Putamen (tissue), 1 donor: ENCODE data around the gene NECTIN3.

ENCODE experiments used
- DNase-seq: peaks from one replicate; pipeline ENCODE4 v3.0.0-alpha.2; 2016; ENCODE audit warnings: low spot score

NECTIN3 gene

GRCh38 chr3:111084911-111085310 lies 13.3 kb downstream of the NECTIN3 start:
- no peak for DNase-seq

GRCh38 chr3:111087924-111088469 lies 16.4 kb downstream of the NECTIN3 start:
- DNase-seq: no peak

- no peak for DNase-seq
These were observed 25.0 kb downstream of the NECTIN3 start for GRCh38 chr3:111096487-111097209.

- DNase-seq: no peak
These were observed 32.2 kb downstream of the NECTIN3 start for GRCh38 chr3:111103807-111104206.

GRCh38 chr3:111106993-111107661 lies 35.5 kb downstream of the NECTIN3 start:
- DNase-seq: no peak

- no peak for DNase-seq
These were observed 36.0 kb downstream of the NECTIN3 start for GRCh38 chr3:111107662-111108035.

DNA sequence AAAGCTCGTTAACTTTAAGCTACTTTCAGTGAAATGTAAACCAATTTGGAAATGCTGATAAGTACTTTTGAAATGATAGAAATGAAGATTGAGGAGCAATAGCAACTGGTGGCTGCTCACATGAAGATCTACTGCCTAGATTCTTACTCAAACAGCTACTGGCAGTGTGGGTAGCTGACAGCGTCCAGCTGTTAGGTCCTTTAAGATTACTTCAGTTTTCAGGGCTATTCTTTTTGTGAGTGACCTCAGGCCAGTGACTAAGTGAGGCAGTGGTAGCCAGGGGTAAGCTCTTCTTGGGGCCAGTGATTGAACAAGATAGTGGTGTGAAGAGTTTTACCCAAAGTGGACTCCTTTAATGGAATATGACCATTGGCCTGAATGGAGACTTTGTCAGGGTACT lies 41.3 kb downstream of the NECTIN3 start:
- no peak for DNase-seq

- no peak for DNase-seq
These were observed 57.3 kb downstream of the NECTIN3 start for GRCh38 chr3:111128884-111129283.

GRCh38 chr3:111130827-111131226 lies 59.2 kb downstream of the NECTIN3 start:
- no peak for DNase-seq

GRCh38 chr3:111134302-111134701 lies 62.7 kb downstream of the NECTIN3 start:
- DNase-seq: no peak

DNA sequence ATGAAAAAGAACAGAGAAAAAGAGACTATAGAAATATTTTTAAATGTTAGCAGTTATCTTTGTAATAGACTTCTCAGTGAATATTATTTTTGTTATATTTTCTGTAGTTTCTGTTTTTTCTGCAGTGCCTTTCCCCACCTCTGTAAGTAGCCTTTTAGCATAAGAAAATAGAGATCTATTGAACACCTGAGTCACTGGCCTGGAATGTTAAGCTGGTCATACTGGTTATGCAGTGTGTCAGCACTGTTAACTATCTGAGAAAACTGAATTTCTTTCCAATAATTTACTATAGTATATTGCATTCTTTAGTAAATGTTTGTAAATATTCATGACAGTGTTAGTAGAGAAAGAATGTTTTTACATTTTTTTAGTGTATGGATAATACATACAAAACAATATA lies 79.8 kb downstream of the NECTIN3 start:
- no peak for DNase-seq

- no peak for DNase-seq
These were observed 80.9 kb downstream of the NECTIN3 start for GRCh38 chr3:111152496-111152895.

GRCh38 chr3:111156517-111156916 lies 84.9 kb downstream of the NECTIN3 start:
- DNase-seq: no peak

GRCh38 chr3:111159391-111159790 lies 87.8 kb downstream of the NECTIN3 start:
- no peak for DNase-seq

GRCh38 chr3:111164621-111165020 lies 93.0 kb downstream of the NECTIN3 start:
- no peak for DNase-seq

DNA sequence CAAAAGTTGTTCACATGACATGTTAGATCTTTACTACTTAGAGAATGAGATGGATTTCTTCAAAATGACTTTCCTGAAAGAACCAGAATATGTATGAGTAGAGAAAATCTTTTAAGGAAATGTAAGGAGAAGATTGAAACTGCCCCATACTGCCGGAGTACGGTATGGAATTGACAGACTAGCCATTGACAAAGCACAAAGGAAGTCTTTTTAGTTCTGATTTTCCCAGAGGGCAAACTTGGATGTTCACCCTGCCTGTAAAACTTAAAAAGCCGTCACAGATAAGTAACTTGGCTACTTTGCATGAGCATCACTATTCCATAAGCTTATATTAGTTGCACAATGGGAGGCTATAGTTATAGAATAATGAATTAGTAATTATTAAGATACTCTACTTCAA lies 93.8 kb downstream of the NECTIN3 start:
- no peak for DNase-seq

GRCh38 chr3:111173328-111173900 lies 101.8 kb downstream of the NECTIN3 start:
- DNase-seq: no peak

DNA sequence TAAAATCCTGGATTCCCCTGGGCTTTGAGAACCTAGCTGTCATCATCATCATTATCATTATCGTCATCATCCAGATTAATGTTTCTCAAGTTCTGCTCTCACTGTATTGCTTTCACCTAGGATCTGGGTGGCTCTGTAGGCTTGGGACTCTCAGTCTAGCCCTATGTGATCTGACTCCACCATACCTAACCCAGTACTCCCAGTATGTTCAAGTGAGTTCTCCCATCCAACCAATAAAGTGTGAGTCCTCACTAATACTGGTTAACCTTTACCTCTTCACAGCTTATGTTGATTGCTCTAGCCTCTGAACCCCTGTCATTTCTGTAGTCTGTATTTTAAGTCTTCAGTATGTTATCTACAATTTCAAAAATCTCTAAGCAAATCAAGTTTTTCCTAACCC lies 102.3 kb downstream of the NECTIN3 start:
- no peak for DNase-seq

GRCh38 chr3:111190518-111190917 lies 118.9 kb downstream of the NECTIN3 start:
- DNase-seq: no peak

- DNase-seq: no peak
These were observed 121.9 kb downstream of the NECTIN3 start for GRCh38 chr3:111193472-111193871.

- no peak for DNase-seq
These were observed 122.4 kb downstream of the NECTIN3 start for GRCh38 chr3:111194048-111194447.

DNA sequence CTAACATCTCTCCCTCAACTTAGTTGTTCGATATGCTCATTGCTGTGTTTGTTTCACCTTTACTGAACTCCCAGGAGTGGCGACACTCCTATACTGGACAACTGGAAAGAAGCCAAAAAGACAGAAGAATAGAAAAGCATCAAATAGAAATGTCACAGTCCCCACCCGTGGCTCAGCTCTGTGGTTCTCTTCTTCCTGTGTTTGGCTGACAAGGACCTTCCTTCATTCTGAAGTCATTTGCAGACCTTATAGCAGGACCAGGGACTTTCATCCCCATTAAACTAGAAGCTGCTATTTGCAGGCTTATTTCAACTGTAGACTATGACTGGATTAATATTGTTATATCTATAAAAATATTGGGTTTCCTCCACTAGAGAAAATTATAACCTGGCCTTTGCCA lies 125.9 kb downstream of the NECTIN3 start:
- no peak for DNase-seq

- DNase-seq: no peak
These were observed 128.4 kb downstream of the NECTIN3 start for GRCh38 chr3:111200027-111200426.
